Measurements from ENCODE around the gene SF3A2. TPM values are rescaled to one million over a fixed set of nuclear protein-coding genes. Genes with fewer than 3 reads are reported as not detected.

SF3A2 gene
- total and polyA plus RNA-seq, 3 donors from 2014 or later = 102 to 122 (median 117) TPM

- Histone ChIP-seq H3K27me3 (no peaks in the 10 kb centered on the region), H3K36me3 (ENCODE audit: low read depth, missing control alignments) (no peaks in the 10 kb centered on the region), H3K27ac (no peak overlapping the region), H3K9me3 (no peaks in the 10 kb centered on the region), H3K4me3 (no peak overlapping the region), H3K4me1 (peaks cover 9% of the 10 kb centered on the region)
- intact Hi-C loops (cut with DNase I; ENCODE audit: low total_unique reads) = no loop called here
- WGBS, 2 donors = 77 to 82% methylated on average over 38 to 48 of the region's 48 CpGs
- TF ChIP-seq POLR2A (IDR thresholded peaks at IDR 0.05) (no peak), CTCF (IDR thresholded peaks at IDR 0.05) (no peak)
- DNase-seq = no peak
Observed at GRCh38 chr19:2228157-2229030, 8.2 kb upstream of the SF3A2 start.

- Histone ChIP-seq H3K4me3 (no peak overlapping the region), H3K36me3 (ENCODE audit: low read depth, missing control alignments) (no peaks in the 10 kb centered on the region), H3K9me3 (no peaks in the 10 kb centered on the region), H3K4me1 (peaks cover 11% of the 10 kb centered on the region), H3K27ac (no peak overlapping the region), H3K27me3 (no peaks in the 10 kb centered on the region)
- 92 to 93% methylated on average over 31 to 45 of the region's 45 CpGs for WGBS, 2 donors
- DNase-seq = no peak
- intact Hi-C loops (cut with DNase I; ENCODE audit: low total_unique reads) = loop anchor here (5.0 kb wide), 1 partner anchor 43 kb away; no protein-coding TSS in a partner anchor
- TF ChIP-seq POLR2A (IDR thresholded peaks at IDR 0.05) = no peak
- no peak for TF ChIP-seq CTCF (IDR thresholded peaks at IDR 0.05)
Observed at GRCh38 chr19:2229103-2230032, 7.3 kb upstream of the SF3A2 start.

- Histone ChIP-seq H3K27ac (no peak overlapping the region), H3K27me3 (no peaks in the 10 kb centered on the region), H3K36me3 (ENCODE audit: low read depth, missing control alignments) (no peaks in the 10 kb centered on the region), H3K9me3 (no peaks in the 10 kb centered on the region), H3K4me3 (no peak overlapping the region), H3K4me1 (peaks cover 16% of the 10 kb centered on the region)
- intact Hi-C loops (cut with DNase I; ENCODE audit: low total_unique reads) = loop anchor here (5.0 kb wide), 1 partner anchor 42 kb away; no protein-coding TSS in a partner anchor
- no peak for DNase-seq
- TF ChIP-seq POLR2A (IDR thresholded peaks at IDR 0.05) (no peak), CTCF (IDR thresholded peaks at IDR 0.05) (no peak)
- WGBS, 2 donors = 89 to 90% methylated on average over 37 to 43 of the region's 43 CpGs
Observed at GRCh38 chr19:2230033-2230531, 6.5 kb upstream of the SF3A2 start.

GRCh38 chr19:2230807-2231533 lies 5.7 kb upstream of the SF3A2 start:
- H3K4me3 ChIP-seq = no peak overlapping the region
- peak overlapping the region in 1 of 2 donors; percentile 64 for H3K27ac ChIP-seq
- no peaks in the 10 kb centered on the region for H3K27me3 ChIP-seq
- peak; percentile 63 for DNase-seq
- peaks cover 21% of the 10 kb centered on the region for H3K4me1 ChIP-seq
- intact Hi-C loops (cut with DNase I; ENCODE audit: low total_unique reads) = loop anchor here (5.0 kb wide), 1 partner anchor 41 kb away; no protein-coding TSS in a partner anchor
- no peaks in the 10 kb centered on the region for H3K9me3 ChIP-seq
- H3K36me3 ChIP-seq (ENCODE audit: low read depth, missing control alignments) = no peaks in the 10 kb centered on the region
- 49 to 65% methylated on average over 3 to 12 of the region's 12 CpGs for WGBS, 2 donors
- TF ChIP-seq POLR2A (IDR thresholded peaks at IDR 0.05) = no peak
- TF ChIP-seq CTCF (IDR thresholded peaks at IDR 0.05) = no peak
